OCI-LY7 (cell line): Measurements from ENCODE around the gene EXPH5.

Source experiments
- CTCF ChIP-seq: fragments of 200-600 bp; sonication (generic); conservative IDR thresholded peaks from 2 replicates; pipeline ENCODE4 v1.5.1; 2014; ENCODE audit warnings: mild to moderate bottlenecking, antibody characterized with exemption, low read length, moderate library complexity, mixed read lengths
- EZH2phosphoT487 ChIP-seq: fragments of 200-600 bp; sonication (generic); IDR thresholded peaks from 2 replicates; pipeline ENCODE4 v1.6.1; 2018; ENCODE audit warnings: low read depth, borderline replicate concordance, mild to moderate bottlenecking, mixed run types, antibody characterized with exemption, low read length, moderate library complexity, mixed read lengths

GRCh38 chr11:108589136-108589535, 4.4 kb downstream of the EXPH5 start:
- TF ChIP-seq CTCF (no peak), EZH2phosphoT487 (no peak)
